Measurements from ENCODE around the gene PARD3.
"Not testable (repeated sequence)": the region's sequence is repeated elsewhere in the genome, so short reads cannot be mapped to it uniquely, and the experiment has no call there.

The PARD3 gene

DNA sequence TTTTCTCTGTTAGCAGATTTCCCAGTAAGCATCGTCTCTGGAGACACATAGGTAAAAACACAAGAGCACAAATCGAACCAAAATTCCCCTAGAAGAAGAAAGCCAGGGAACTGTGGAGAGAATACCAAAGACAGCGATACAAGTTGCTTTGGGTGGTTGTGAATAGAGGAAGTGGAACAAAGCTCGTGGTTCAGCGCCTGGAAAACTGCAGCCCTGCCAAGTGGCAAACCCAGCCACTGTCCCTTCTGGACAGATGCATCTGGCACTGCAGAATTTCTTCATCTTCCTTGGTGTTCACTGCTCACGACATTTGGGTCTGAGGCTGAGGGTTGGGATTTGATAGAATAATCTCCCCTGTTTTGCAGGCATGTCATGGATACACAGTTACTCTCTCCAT lies 733.8 kb downstream of the PARD3 start:
- peak in 2 of 51 donors; percentile 7 to 13 for DNase-seq

DNA sequence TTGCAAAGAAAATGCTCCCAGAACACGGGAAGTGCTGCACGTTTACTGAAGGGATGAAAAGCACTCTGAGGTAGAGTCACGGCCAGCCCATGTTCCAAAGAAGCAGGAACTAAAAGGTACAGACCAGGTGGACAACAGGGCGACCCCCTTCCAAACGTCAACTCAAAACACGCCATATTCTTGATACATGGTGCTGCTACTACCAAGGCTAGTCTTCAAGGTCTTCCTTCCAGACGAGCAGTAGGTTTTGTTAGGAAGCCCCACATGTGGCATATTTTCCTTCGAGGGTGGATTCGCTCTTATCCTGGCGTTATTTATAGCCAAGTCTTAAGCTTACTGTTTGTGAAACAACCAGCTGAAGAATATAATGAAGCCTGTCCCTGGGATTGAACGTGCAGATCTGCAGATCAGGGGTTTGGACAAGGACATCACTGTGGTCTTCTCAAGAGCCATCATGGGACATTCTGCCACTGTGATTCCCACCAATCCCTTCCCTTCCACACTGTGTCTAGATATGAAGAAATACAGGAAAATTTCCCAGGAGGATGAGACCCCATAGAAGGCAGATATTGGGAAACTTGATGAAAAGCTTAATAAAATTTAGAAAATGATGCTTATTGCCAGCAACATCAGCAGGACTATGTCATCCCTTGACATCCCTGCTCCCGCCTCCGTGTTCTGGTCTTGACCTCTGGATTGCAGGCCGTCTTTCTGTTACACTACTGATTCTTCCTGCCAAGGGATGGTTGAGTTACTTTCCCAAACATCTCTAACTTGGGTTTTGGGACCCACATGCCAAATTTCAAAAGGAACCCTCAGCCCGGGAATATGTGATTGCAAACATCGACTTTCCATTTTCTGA lies 734.4 kb downstream of the PARD3 start:
- no peak for DNase-seq

DNA sequence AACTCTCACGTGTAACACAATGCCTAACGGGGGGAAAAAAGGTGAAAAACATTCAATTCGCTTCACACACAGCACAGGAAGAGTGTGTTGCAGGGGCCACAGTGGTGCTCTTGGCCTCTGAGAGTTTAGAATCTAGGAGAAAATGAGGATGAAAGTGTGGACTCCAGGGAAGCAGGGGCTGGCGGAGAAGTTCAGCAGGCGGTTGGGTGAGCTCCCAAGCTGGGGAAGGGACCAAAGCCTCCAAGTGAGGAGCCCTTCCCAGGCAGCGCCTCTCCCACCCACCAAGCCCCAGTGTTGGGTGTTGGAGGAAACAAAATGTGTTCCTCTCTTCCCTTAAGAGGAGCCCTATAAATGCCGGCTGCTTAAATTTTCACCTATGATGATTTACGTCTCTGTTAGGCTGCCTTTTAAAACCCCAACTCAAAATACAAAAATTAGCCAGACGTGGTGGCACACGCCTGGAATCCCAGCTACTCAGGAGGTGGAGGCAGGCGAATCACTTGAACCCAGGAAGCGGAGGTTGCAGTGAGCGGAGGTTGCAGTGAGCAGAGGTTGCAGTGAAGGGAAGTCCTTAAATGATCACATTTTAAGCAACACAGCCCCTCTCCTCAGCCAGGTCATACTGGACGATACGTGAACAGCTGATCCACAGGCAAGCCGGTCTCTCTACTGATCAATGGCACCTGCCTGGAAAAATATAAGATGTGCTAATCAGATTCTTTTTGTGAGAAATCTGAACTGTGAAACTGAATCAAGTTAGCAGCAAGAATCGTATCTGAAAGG lies 735.2 kb downstream of the PARD3 start:
- no peak for DNase-seq

DNA sequence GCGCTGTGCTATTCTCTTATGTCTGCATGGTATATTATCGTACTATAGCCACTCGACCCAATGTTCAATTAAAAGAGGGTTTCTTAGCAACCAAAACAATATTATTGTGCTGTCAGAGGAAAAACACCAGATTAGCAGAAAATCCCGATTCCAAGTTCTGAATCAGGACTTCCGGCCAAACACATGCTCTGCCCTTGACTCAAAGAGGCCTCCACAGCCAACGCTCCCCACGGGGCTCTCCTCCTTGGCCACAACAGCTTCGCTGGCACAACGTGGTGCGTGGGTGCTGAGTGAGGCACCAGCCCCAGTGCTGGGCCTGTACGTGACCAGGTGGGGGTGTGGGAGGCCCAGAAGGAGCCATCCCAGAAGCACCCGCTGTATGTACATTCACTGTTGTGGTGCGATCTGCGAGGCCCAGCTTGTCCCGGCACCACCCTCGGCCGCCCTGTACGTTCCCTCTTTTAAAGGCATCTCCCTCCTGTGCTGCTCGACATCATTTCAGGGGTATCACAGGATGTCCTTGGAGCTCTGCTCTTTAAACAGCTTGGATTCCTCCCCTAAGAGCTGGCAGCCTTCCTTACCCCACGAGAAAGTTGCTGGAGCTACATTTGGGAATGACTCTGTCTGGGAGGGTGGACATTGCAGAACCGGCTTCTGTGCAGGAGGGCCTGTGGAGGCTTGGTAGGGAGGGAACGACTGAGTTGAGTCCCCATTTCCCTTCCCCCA lies 736.2 kb downstream of the PARD3 start:
- peak in 1 of 51 donors; percentile 15 for DNase-seq

DNA sequence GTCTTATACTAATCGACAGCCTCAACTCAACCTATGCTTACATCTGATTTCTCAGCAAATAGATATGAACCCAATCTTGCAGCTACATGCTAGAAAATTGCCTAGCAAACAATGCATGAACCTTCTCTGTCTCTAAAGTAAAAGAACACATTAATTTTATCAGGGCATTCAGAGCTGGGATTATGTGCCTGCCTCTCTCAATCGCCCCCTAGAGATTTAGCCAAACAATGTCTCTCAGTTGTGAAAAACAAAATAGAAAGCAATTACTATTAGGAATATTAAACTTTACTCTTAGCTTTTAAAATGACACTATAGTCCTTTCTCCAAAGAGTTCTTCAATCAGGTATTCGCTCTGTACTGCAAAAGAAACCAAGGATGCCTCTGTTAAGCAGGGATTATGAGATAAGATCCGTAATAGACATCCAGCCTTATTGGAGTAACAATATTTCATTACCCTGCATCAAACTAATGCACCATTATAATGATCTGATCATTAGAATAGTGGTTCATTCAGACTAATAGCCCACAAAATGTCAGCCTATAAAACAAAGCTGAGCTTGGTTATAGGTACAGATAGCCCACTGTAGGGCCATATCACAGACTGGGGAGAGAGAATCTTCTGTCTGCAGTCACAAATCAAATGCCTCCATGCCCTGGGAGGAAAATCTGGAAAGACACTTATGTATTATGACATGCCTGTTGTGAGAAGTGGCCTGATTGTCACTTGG lies 736.9 kb downstream of the PARD3 start:
- no peak for DNase-seq

DNA sequence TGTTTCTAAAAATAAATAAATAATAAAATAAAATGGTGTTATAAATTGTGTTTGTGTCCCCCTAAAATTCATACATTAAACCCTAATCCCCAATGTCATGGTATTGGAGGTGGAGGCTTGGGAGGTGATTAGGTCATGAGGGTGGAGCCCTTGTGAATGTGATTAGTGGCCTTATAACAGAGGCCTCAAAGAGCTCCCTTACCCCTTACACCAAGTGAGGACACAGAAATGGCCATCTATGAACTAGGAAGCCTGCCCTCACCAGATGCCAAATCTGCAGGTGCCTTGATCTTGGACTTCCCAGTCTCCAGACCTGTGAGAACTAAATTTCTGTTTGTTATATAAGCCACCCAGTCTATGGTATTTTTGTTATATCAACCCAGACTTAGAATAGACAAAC lies 738.7 kb downstream of the PARD3 start:
- DNase-seq = no peak

DNA sequence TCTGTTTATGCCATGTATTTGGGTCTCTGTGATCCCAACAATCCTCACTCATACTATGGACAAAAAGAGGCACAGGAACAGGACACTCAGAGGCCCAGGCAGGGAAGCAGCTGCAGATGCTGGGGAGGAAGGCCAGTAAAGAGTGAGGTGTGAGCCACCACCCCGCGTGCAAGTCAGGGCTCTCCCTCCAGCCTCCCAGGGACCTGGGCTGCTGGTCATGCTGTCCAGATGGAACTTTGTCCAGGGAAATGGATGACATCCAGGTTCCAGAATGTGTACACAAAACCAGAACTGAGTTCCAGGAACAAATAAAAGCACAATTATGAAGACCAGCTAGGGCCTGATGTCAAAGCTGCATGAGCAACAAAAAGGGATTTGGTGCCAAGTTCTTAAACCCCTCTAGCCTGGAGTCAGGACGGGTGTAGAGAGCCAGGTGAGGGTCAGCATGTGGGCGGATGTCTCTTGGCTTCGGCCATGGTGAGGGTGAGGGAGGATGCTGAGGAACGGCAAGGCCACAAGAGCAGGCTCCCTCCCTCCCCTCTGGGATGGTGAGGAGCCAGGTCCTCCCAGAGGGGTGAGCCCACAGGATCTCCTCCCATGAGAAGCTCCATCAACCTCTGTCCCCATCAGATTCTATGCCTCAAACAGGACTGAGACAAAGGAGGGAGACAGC lies 739.7 kb downstream of the PARD3 start:
- DNase-seq = no peak

DNA sequence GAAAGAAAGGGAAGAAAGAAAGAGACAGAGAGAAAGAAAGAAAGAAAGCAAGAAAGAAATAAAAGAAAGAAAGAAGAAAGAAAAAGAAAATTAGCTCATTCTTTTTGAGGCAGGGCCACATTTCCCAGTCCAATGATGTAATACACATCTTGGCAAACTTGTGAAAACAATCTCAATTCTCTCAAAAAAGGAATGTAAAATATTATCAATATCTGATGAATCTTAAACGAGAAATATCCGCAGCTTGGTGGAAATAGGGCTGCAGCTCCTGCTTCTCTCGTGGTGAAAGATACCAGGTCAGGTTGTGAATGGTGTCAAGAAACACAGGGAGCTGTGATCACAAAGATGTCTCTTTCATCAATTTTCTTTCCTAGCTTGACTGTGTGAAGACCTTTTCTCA lies 741.0 kb downstream of the PARD3 start:
- DNase-seq = no peak

DNA sequence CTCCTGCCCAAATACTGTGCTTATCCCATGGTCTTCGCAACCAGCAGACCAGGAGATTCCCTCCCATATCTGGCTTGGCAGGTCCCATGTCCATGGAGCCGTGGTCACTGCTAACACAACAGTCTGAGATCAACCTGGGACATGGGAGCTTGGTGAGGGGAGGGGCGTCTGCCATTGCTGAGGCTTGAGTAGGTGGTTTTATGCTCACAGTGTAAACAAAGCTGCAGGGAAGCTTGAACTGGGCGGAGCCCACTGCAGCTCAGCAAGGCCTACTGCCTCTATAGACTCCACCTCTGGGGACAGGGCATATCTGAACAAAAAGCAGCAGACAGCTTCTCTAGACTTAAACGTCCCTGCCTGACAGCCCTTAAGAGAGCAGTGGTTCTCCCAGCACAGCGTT lies 747.4 kb downstream of the PARD3 start:
- not testable (repeated sequence) for DNase-seq

DNA sequence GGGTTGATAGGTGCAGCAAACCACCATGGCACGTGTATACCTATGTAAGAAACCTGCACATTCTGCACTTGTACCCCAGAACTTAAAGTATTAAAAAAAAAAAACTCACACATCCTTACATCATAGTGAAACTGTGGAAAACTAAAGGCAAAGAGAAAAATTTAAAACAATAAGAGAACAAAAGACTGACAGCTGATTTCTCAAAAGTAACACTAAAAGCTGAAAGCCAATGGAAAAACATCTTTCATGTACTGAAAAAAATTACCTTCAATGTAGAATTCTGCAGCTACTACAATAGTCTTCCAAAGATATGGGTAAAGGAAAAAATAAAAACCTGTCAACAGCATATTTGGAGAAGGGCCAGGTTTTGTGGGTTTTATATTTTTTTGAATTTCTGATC lies 751.5 kb downstream of the PARD3 start:
- no peak for DNase-seq

DNA sequence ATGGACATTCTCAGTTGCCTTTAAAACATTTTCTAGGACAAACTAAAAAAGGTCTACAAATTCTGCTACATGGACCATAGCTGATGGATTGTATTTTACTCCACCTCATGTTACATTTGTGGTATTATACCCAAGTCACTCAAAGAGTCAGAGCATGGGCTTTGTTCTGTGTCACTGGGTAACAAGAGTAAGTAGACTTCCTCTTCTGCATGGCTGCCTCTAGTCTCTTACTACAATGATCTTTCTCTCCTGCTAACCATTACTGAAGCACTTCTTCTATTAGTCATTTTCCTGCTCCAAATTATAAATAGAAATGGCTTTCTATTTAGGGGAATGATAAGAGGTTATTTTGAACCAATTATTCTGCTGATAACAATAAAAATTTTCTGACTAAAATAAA lies 753.3 kb downstream of the PARD3 start:
- DNase-seq = no peak

All from hypothalamus (tissue), 51 donors.